Keratinocyte (primary cell): ENCODE measurements around the gene ANO7. TPM values are rescaled to one million over a fixed set of nuclear protein-coding genes. Genes with fewer than 3 reads are reported as not detected.

ENCODE experiments used
- DNase-seq: peaks from one replicate; pipeline ENCODE4 v3.0.0-alpha.2; 2011; ENCODE audit warnings: low read depth, missing footprints, low spot score
- FAIRE-seq: peaks from 2 replicates; lab custom pipeline; 2011; peaks lifted over from hg19 to GRCh38; lab: Jason Lieb, UNC
- H2AFZ ChIP-seq: 2 replicates; pipeline ENCODE4 v1.6.0; 2012; ENCODE audit warnings: low read length, control low read depth, inconsistent platforms; ENCODE audit not compliant: control insufficient read depth
- H3K27ac ChIP-seq: 2 replicates; pipeline ENCODE4 v1.5.1; 2011; ENCODE audit warnings: low read length; ENCODE audit not compliant: control insufficient read depth, insufficient read depth
- H3K27me3 ChIP-seq: 3 replicates; pipeline ENCODE4 v1.6.0; 2011; ENCODE audit warnings: low read length; ENCODE audit not compliant: control insufficient read depth, insufficient read depth; ENCODE audit errors: extremely low read depth
- H3K36me3 ChIP-seq, 2 experiments: 2 replicates in 1 of 2; 3 replicates in 1 of 2; pipeline ENCODE4 v1.5.1; 2011; ENCODE audit warnings: low read length in 2 of 2, mild to moderate bottlenecking in 1 of 2; ENCODE audit not compliant: control insufficient read depth in 2 of 2, insufficient read depth in 2 of 2; ENCODE audit errors: extremely low read depth in 1 of 2
- H3K4me1 ChIP-seq: 3 replicates; pipeline ENCODE4 v1.5.1; 2011; ENCODE audit warnings: low read length; ENCODE audit not compliant: control insufficient read depth, insufficient read depth; ENCODE audit errors: extremely low read depth
- H3K4me2 ChIP-seq: 3 replicates; pipeline ENCODE4 v1.6.0; 2011; ENCODE audit warnings: low read depth, low read length; ENCODE audit not compliant: control insufficient read depth, insufficient read depth; ENCODE audit errors: extremely low read depth
- H3K4me3 ChIP-seq, 3 experiments: fragments of 200-600 bp in 1 of 3; sonication (generic) in 1 of 3; 2 replicates in 2 of 3; 3 replicates in 1 of 3; pipeline ENCODE4 v1.5.1; 2011 to 2016; ENCODE audit warnings: low read length in 3 of 3, mild to moderate bottlenecking in 3 of 3, control low read depth in 2 of 3, inconsistent platforms in 1 of 3, low read depth in 1 of 3, mixed read lengths in 1 of 3, mixed run types in 1 of 3, moderate library complexity in 1 of 3; ENCODE audit not compliant: control insufficient read depth in 2 of 3, insufficient read depth in 2 of 3; ENCODE audit errors: extremely low read depth in 1 of 3
- H3K79me2 ChIP-seq: 2 replicates; pipeline ENCODE4 v1.6.0; 2012; ENCODE audit warnings: low read length; ENCODE audit not compliant: control insufficient read depth, insufficient read depth
- H3K9ac ChIP-seq: 3 replicates; pipeline ENCODE4 v1.6.0; 2011; ENCODE audit warnings: low read length; ENCODE audit not compliant: control insufficient read depth, insufficient read depth; ENCODE audit errors: extremely low read depth
- H3K9me1 ChIP-seq: 3 replicates; pipeline ENCODE4 v1.6.0; 2011; ENCODE audit warnings: low read length; ENCODE audit not compliant: control insufficient read depth, insufficient read depth; ENCODE audit errors: extremely low read depth
- H3K9me3 ChIP-seq: 2 replicates; pipeline ENCODE4 v1.5.1; 2012; ENCODE audit warnings: low read depth, low read length; ENCODE audit not compliant: control insufficient read depth
- H4K20me1 ChIP-seq: 3 replicates; pipeline ENCODE4 v1.6.0; 2011; ENCODE audit warnings: low read length; ENCODE audit not compliant: control insufficient read depth, insufficient read depth; ENCODE audit errors: extremely low read depth
- CTCF ChIP-seq, 3 experiments: IDR thresholded peaks in 1 of 3; conservative IDR thresholded peaks in 1 of 3; optimal IDR thresholded peaks in 1 of 3; 2 replicates in 2 of 3; 3 replicates in 1 of 3; pipeline versions ENCODE3 to v1.5.1; 2011; ENCODE audit warnings: low read length in 3 of 3, mild to moderate bottlenecking in 3 of 3, moderate library complexity in 2 of 3, control low read depth in 1 of 3, inconsistent platforms in 1 of 3; ENCODE audit not compliant: insufficient read depth in 2 of 3; ENCODE audit errors: extremely low read depth in 1 of 3
- EZH2 ChIP-seq: IDR thresholded peaks from one replicate; pipeline ENCODE4 v1.6.1; 2012; ENCODE audit warnings: inconsistent platforms, mild to moderate bottlenecking, low read length, moderate library complexity
- dilution Hi-C: fragments of 300-500 bp; cut with MboI; formaldehyde crosslinking; loops from one replicate; pipeline ENCODE4 v1.7.0; 2020; ENCODE audit warnings: low sequenced_read_pairs; ENCODE audit not compliant: extremely low pct_ligation_motif_present
- polyA plus RNA-seq, 5 experiments: library from polyadenylated mRNA; depleted of rRNA in 3 of 5; stranded (reverse) in 3 of 5; stranded (forward) in 1 of 5; unstranded in 1 of 5; fragments of >200 nt; gene quantifications; 1 replicate in 1 of 5; 2 replicates in 3 of 5; 3 replicates in 1 of 5; pipeline versions ENCODE4 v1.2.1 to v1.2.3, GENCODE V29; 2011 to 2012; ENCODE audit warnings: missing spikeins in 2 of 5, low read depth in 1 of 5, low replicate concordance in 1 of 5

The ANO7 gene
- polyA plus RNA-seq, 1 donor (not counting 4 experiments of a cell fraction or from before 2014, with no cell fraction given) = 0.14 TPM

- Histone ChIP-seq H3K27ac (no peak overlapping the region), H3K9me3 (no peaks in the 10 kb centered on the region), H3K9ac (no peak overlapping the region), H3K4me3 (no peak overlapping the region), H3K79me2 (peaks cover 15% of the 10 kb centered on the region), H2AFZ (no peak overlapping the region), H3K9me1 (no peaks in the 10 kb centered on the region), H3K36me3 (peaks cover 61 to 78% of the 10 kb centered on the region in 2 experiments), H3K27me3 (no peaks in the 10 kb centered on the region), H4K20me1 (peaks cover 7% of the 10 kb centered on the region), H3K4me1 (no peaks in the 10 kb centered on the region), H3K4me2 (no peak overlapping the region)
- FAIRE-seq (no peak), DNase-seq (no peak)
- TF ChIP-seq CTCF (optimal IDR thresholded peaks at IDR 0.05 in 1 of 3, IDR thresholded peaks at IDR 0.05 in 1 of 3, conservative IDR thresholded peaks at IDR 0.05 in 1 of 3; ENCODE audit: extremely low read depth in 1 of 3, insufficient read depth in 2 of 3, low read length in 3 of 3) = no peak
- no peak for TF ChIP-seq EZH2
- dilution Hi-C loops = no loop called here
These were observed 59.8 kb downstream of the ANO7 start for GRCh38 chr2:241248289-241248688.

GRCh38 chr2:241248897-241249296 lies 60.4 kb downstream of the ANO7 start:
- no peak for DNase-seq
- Histone ChIP-seq H3K27me3 (no peaks in the 10 kb centered on the region), H3K4me3 (no peak overlapping the region), H3K79me2 (peaks cover 15% of the 10 kb centered on the region), H3K27ac (no peak overlapping the region), H3K4me1 (no peaks in the 10 kb centered on the region), H2AFZ (no peak overlapping the region), H3K9ac (no peak overlapping the region), H3K36me3 (peaks cover 64 to 82% of the 10 kb centered on the region in 2 experiments), H3K9me1 (no peaks in the 10 kb centered on the region), H3K4me2 (no peak overlapping the region), H4K20me1 (peaks cover 7% of the 10 kb centered on the region), H3K9me3 (no peaks in the 10 kb centered on the region)
- dilution Hi-C loops = no loop called here
- no peak for FAIRE-seq
- TF ChIP-seq EZH2 (no peak), CTCF (optimal IDR thresholded peaks at IDR 0.05 in 1 of 3, IDR thresholded peaks at IDR 0.05 in 1 of 3, conservative IDR thresholded peaks at IDR 0.05 in 1 of 3; ENCODE audit: extremely low read depth in 1 of 3, insufficient read depth in 2 of 3, low read length in 3 of 3) (no peak)
